Suprapubic skin (tissue), 3 donors: Measurements from ENCODE around the gene LONP2.

ENCODE experiments used
- CTCF ChIP-seq, 2 donors: fragments of 200-600 bp in 1 of 2; fragments of 450-650 bp in 1 of 2; sonication (generic) in 1 of 2; IDR thresholded peaks; one replicate each; pipeline ENCODE4 v1.5.1; 2016 to 2019; ENCODE audit warnings: antibody characterized with exemption in 2 of 2, mild to moderate bottlenecking in 1 of 2, moderate library complexity in 1 of 2
- POLR2A ChIP-seq, 2 donors: fragments of 450-650 bp; IDR thresholded peaks; one replicate each; pipeline ENCODE4 v1.6.1; 2017; ENCODE audit warnings: antibody characterized with exemption in 2 of 2, mild to moderate bottlenecking in 2 of 2, moderate library complexity in 2 of 2

DNA sequence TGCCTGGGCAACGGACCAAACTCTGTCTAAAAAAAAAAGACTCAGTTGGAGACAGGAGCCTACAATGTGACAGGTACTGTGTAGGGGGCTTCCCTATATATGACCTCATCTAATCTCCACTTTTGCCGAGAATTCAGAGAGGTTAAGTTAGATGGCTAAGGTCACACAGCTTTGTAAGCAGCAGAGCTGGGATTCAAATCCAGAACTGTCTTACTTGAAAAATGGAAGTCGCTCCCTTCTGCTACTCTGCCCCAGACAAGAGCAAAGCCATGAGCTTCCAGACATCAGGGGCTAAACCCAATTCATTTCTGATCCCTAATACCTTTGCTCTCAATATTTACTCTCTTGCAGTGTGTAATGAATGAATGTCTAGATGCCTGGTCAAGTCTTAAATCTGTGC lies 46.8 kb upstream of the LONP2 start:
- TF ChIP-seq CTCF (IDR thresholded peaks at IDR 0.05) (no peak), POLR2A (IDR thresholded peaks at IDR 0.05) (no peak)
